HEK293 (cell line): ENCODE results near the gene NRF1.

ENCODE experiments used
- CTCF ChIA-PET: fragments of 350-600 bp; formaldehyde crosslinking; extraction: SDS; loops from one replicate; lab custom pipeline; 2021; ENCODE audit warnings: antibody characterized with exemption; lab: Yijun Ruan, JAX
- POLR2A ChIA-PET: fragments of 300-600 bp; formaldehyde crosslinking; extraction: SDS; loops from one replicate; lab custom pipeline; 2020; ENCODE audit warnings: antibody characterized with exemption, inconsistent platforms; lab: Yijun Ruan, JAX
- H3K27ac ChIP-seq: fragments of 200-500 bp; sonication (Bioruptor generic); 2 replicates; pipeline ENCODE4 v1.5.1; 2014; ENCODE audit warnings: low read depth, low read length, control low read depth, inconsistent platforms; ENCODE audit errors: extremely low read depth
- H3K36me3 ChIP-seq, 2 experiments: fragments of 200-500 bp in 1 of 2; sonication (Bioruptor generic) in 1 of 2; 1 replicate in 1 of 2; 2 replicates in 1 of 2; pipeline ENCODE4 v1.5.1; 2014 to 2017; ENCODE audit warnings: inconsistent platforms in 2 of 2, low read length in 2 of 2; ENCODE audit not compliant: control insufficient read depth in 2 of 2, insufficient read depth in 1 of 2
- H3K4me1 ChIP-seq: fragments of 200-500 bp; sonication (Bioruptor generic); 2 replicates; pipeline ENCODE4 v1.5.1; 2014; ENCODE audit warnings: mild to moderate bottlenecking, low read length, inconsistent platforms; ENCODE audit not compliant: control insufficient read depth, insufficient read depth
- H3K4me3 ChIP-seq: 2 replicates; pipeline ENCODE4 v1.5.1; 2011; ENCODE audit warnings: low read depth, mild to moderate bottlenecking, control low read depth, low read length, moderate library complexity
- H3K9me3 ChIP-seq: fragments of 200-500 bp; sonication (Bioruptor generic); 2 replicates; pipeline ENCODE4 v1.5.1; 2014; ENCODE audit warnings: low read depth, low read length, inconsistent platforms; ENCODE audit not compliant: control insufficient read depth, insufficient read depth
- INSM2 ChIP-seq: fragments of 450-650 bp; formaldehyde crosslinking; IDR thresholded peaks from 2 replicates; pipeline ENCODE4 v1.5.1; 2016; ENCODE audit warnings: missing biosample characterization, missing genetic modification characterization
- KLF10 ChIP-seq: fragments of 450-650 bp; IDR thresholded peaks from 2 replicates; pipeline ENCODE4 v1.5.1; 2018; ENCODE audit warnings: missing biosample characterization, mild to moderate bottlenecking, missing genetic modification characterization
- KLF9 ChIP-seq: fragments of 450-650 bp; formaldehyde crosslinking; IDR thresholded peaks from 2 replicates; pipeline ENCODE4 v1.5.1; 2016; ENCODE audit warnings: missing biosample characterization, missing genetic modification characterization, low read depth
- ZBTB20 ChIP-seq: fragments of 450-650 bp; formaldehyde crosslinking; IDR thresholded peaks from 2 replicates; pipeline ENCODE4 v1.5.1; 2016; ENCODE audit warnings: missing biosample characterization, missing genetic modification characterization
- ZBTB7A ChIP-seq: fragments of 450-650 bp; formaldehyde crosslinking; IDR thresholded peaks from 2 replicates; pipeline ENCODE4 v1.5.1; 2016; ENCODE audit warnings: low read depth, missing biosample characterization, missing genetic modification characterization
- ZFP69B ChIP-seq: fragments of 450-650 bp; formaldehyde crosslinking; IDR thresholded peaks from 2 replicates; pipeline ENCODE4 v1.5.1; 2016; ENCODE audit warnings: missing biosample characterization, missing genetic modification characterization
- ZNF10 ChIP-seq: fragments of 450-650 bp; formaldehyde crosslinking; IDR thresholded peaks from 2 replicates; pipeline ENCODE4 v1.5.1; 2017; ENCODE audit warnings: missing biosample characterization, missing genetic modification characterization
- ZNF114 ChIP-seq: fragments of 450-650 bp; formaldehyde crosslinking; IDR thresholded peaks from 2 replicates; pipeline ENCODE4 v1.5.0; 2017; ENCODE audit warnings: missing biosample characterization, missing genetic modification characterization
- ZNF184 ChIP-seq: fragments of 450-650 bp; IDR thresholded peaks from 2 replicates; pipeline ENCODE4 v1.5.1; 2018; ENCODE audit warnings: missing biosample characterization, mild to moderate bottlenecking, missing genetic modification characterization
- ZNF19 ChIP-seq: fragments of 450-650 bp; formaldehyde crosslinking; IDR thresholded peaks from 2 replicates; pipeline ENCODE4; 2016; ENCODE audit warnings: missing biosample characterization, missing genetic modification characterization, low read depth
- ZNF280C ChIP-seq: fragments of 450-650 bp; formaldehyde crosslinking; IDR thresholded peaks from 2 replicates; pipeline ENCODE4 v1.5.1; 2016; ENCODE audit warnings: missing biosample characterization, missing genetic modification characterization
- ZNF341 ChIP-seq: fragments of 450-650 bp; formaldehyde crosslinking; IDR thresholded peaks from 2 replicates; pipeline ENCODE4; 2016; ENCODE audit warnings: low read depth, missing biosample characterization, missing genetic modification characterization
- ZNF518A ChIP-seq: fragments of 450-650 bp; formaldehyde crosslinking; conservative IDR thresholded peaks from 2 replicates; pipeline ENCODE4 v1.5.1; 2016; ENCODE audit warnings: low read depth, missing biosample characterization, missing genetic modification characterization
- ZNF555 ChIP-seq: fragments of 450-650 bp; formaldehyde crosslinking; conservative IDR thresholded peaks from 2 replicates; pipeline ENCODE4 v1.5.1; 2017; ENCODE audit warnings: missing biosample characterization, mild to moderate bottlenecking, missing genetic modification characterization, inconsistent platforms
- ZNF626 ChIP-seq: fragments of 450-650 bp; sonication (Bioruptor Pico); formaldehyde crosslinking; IDR thresholded peaks from 2 replicates; pipeline ENCODE4 v1.5.1; 2018; ENCODE audit warnings: missing biosample characterization, missing genetic modification characterization, inconsistent platforms
- ZNF677 ChIP-seq: fragments of 450-650 bp; IDR thresholded peaks from 2 replicates; pipeline ENCODE4 v1.5.0; 2018; ENCODE audit warnings: missing biosample characterization, mild to moderate bottlenecking, missing genetic modification characterization, moderate library complexity
- ZNF707 ChIP-seq: fragments of 450-650 bp; formaldehyde crosslinking; IDR thresholded peaks from 2 replicates; pipeline ENCODE4 v1.5.1; 2016; ENCODE audit warnings: missing biosample characterization, missing genetic modification characterization
- ZNF777 ChIP-seq: fragments of 450-650 bp; formaldehyde crosslinking; IDR thresholded peaks from 2 replicates; pipeline ENCODE4 v1.5.1; 2017; ENCODE audit warnings: missing biosample characterization, missing genetic modification characterization, borderline replicate concordance
- ZNF792 ChIP-seq: fragments of 450-650 bp; formaldehyde crosslinking; IDR thresholded peaks from 2 replicates; pipeline ENCODE4 v1.5.1; 2016; ENCODE audit warnings: missing biosample characterization, missing genetic modification characterization
- ZNF830 ChIP-seq: fragments of 450-650 bp; IDR thresholded peaks from 2 replicates; pipeline ENCODE4 v1.5.0; 2018; ENCODE audit warnings: missing biosample characterization, missing genetic modification characterization, low read depth, mild to moderate bottlenecking, moderate library complexity
- ZSCAN18 ChIP-seq: fragments of 450-650 bp; formaldehyde crosslinking; IDR thresholded peaks from 2 replicates; pipeline ENCODE4 v1.5.1; 2016; ENCODE audit warnings: missing biosample characterization, missing genetic modification characterization
- ZSCAN30 ChIP-seq: fragments of 450-650 bp; IDR thresholded peaks from 2 replicates; pipeline ENCODE4 v1.5.1; 2018; ENCODE audit warnings: missing biosample characterization, mild to moderate bottlenecking, missing genetic modification characterization, moderate library complexity

NRF1 gene

GRCh38 chr7:129750091-129750490, 138.6 kb downstream of the NRF1 start (continued):
- TF ChIP-seq INSM2 (tag by site-specific recombination) (no peak), ZBTB7A (tag by site-specific recombination) (no peak), ZNF830 (no peak), ZNF10 (tag by site-specific recombination) (no peak), ZNF341 (tag by site-specific recombination) (no peak), KLF9 (no peak), ZSCAN30 (tag by site-specific recombination) (no peak)

- Histone ChIP-seq H3K4me1 (no peaks in the 10 kb centered on the region), H3K36me3 (peaks cover 4 to 23% of the 10 kb centered on the region in 2 experiments; a peak in 2 of 3 replicates), H3K4me3 (no peak overlapping the region), H3K27ac (no peak overlapping the region), H3K9me3 (no peaks in the 10 kb centered on the region)
- TF ChIP-seq ZNF677 (tag by site-specific recombination), result no peak
- no peak for TF ChIP-seq ZNF114
- TF ChIP-seq ZNF280C (tag by site-specific recombination), result no peak
- TF ChIP-seq ZFP69B, result no peak
- POLR2A ChIA-PET, result no interaction called here
- CTCF ChIA-PET, result no interaction called here
Measured at GRCh38 chr7:129750501-129750900, 139.0 kb downstream of the NRF1 start.

GRCh38 chr7:129751916-129752315, 140.4 kb downstream of the NRF1 start:
- ChIA-PET POLR2A (interaction anchor here (0.6 kb wide), 1 partner anchor 113 kb away, joined by 3 read pairs; no protein-coding TSS in a partner anchor), CTCF (interaction anchor here (0.9 kb wide), 2 partner anchors 153 to 384 kb away, joined by 3 read pairs; no protein-coding TSS in a partner anchor)
- Histone ChIP-seq H3K27ac (no peak overlapping the region), H3K36me3 (peaks cover 4 to 24% of the 10 kb centered on the region in 2 experiments; a peak in 2 of 3 replicates), H3K4me3 (no peak overlapping the region), H3K9me3 (no peaks in the 10 kb centered on the region), H3K4me1 (no peaks in the 10 kb centered on the region)
- TF ChIP-seq ZBTB20 (tag by site-specific recombination), result no peak
- no peak for TF ChIP-seq KLF10
- TF ChIP-seq ZNF114, result no peak
- no peak for TF ChIP-seq ZNF555 (tag by site-specific recombination)
- TF ChIP-seq ZNF792 (tag by site-specific recombination), result no peak
- no peak for TF ChIP-seq ZNF707

GRCh38 chr7:129752760-129753159, 141.2 kb downstream of the NRF1 start:
- Histone ChIP-seq H3K9me3 (no peaks in the 10 kb centered on the region), H3K36me3 (peaks cover 3 to 17% of the 10 kb centered on the region in 2 experiments; a peak in 2 of 3 replicates), H3K27ac (no peak overlapping the region), H3K4me1 (no peaks in the 10 kb centered on the region), H3K4me3 (no peak overlapping the region)
- ChIA-PET POLR2A (no interaction called here), CTCF (interaction anchor here (0.9 kb wide), 1 partner anchor 385 kb away, joined by 3 read pairs; no protein-coding TSS in a partner anchor)
- TF ChIP-seq ZNF626, result no peak
- no peak for TF ChIP-seq ZNF184 (tag by site-specific recombination)
- no peak for TF ChIP-seq ZNF777 (tag by site-specific recombination)
- no peak for TF ChIP-seq ZNF19 (tag by site-specific recombination)
- no peak for TF ChIP-seq ZSCAN18 (tag by site-specific recombination)
- TF ChIP-seq ZNF518A (tag by site-specific recombination), result no peak
